NCI-H82 (cell line): Measurements from ENCODE around the gene EXOG.

Experiments
- DNase-seq: peaks from one replicate; lab custom pipeline; 2025; lab: John Stamatoyannopoulos, UW

Gene EXOG, protein sequence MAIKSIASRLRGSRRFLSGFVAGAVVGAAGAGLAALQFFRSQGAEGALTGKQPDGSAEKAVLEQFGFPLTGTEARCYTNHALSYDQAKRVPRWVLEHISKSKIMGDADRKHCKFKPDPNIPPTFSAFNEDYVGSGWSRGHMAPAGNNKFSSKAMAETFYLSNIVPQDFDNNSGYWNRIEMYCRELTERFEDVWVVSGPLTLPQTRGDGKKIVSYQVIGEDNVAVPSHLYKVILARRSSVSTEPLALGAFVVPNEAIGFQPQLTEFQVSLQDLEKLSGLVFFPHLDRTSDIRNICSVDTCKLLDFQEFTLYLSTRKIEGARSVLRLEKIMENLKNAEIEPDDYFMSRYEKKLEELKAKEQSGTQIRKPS

DNA sequence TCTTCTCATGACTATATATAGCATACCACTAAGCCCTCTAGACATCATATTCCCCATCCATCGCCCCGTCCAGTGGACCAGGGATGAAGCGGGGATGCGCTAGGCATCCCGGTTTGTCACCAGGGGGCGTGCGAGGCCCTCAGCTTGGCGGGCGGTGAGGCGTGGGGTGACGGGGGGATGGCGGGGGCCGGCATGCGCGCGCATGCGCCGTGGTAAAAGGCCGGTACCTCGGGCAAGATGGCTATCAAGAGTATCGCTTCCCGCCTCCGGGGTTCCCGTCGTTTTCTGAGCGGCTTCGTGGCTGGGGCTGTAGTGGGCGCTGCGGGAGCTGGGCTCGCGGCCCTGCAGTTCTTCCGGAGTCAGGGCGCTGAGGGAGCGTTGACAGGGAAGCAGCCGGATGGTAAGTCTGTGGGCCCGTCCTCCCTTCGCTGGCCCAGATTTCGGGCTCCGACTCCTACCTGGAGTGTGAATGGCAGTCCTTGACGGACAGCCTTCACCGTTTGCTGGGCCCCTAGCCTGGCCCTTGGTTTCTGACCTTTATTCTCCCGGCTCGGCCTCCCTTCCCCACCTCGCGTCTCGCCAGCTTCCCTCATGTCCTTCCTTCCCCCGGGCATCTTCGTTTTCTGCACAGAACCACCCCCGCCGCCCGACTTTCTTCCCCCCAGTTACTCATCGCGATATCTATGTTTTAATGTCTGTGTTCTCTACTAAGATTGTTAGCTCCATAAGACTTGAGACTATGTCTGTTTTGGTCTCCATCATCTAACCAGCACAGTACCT, at the start of gene EXOG:
Gene EXOG (plus strand): TSS at position 210 of the 780 bp plus-strand sequence. CDS start 28 bp downstream, at position 238.
- DNase-seq, result peak; percentile 95

GRCh38 chr3:38446812-38447211, 49.3 kb upstream of the EXOG start:
- no peak for DNase-seq

- DNase-seq, result no peak
Measured at GRCh38 chr3:38450853-38451252, 45.3 kb upstream of the EXOG start.

GRCh38 chr3:38453075-38453912, 42.8 kb upstream of the EXOG start, which contains the start of gene ACVR2B:
Gene ACVR2B (plus strand): TSS chr3:38453890. CDS start chr3:38454323, 433 bp downstream.
- peak; percentile 92 for DNase-seq

DNA sequence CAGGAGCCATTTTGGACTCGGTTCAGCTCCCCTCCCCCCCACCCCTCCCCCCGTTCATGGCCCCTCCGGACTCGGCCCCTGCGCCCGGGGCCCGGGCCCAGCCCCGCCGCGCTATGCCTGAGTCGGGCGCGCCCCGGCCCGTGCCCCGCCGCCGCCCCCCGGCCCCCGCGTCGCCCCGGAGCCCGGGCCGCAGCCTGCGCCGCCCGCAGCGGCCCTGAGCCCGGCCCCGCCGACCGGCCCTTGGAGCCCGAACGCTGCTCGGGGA, 42.3 kb upstream of the EXOG start:
- DNase-seq, result no peak

- peak; percentile 44 for DNase-seq
Measured at GRCh38 chr3:38454178-38454883, 41.8 kb upstream of the EXOG start.

GRCh38 chr3:38454884-38455638, 41.1 kb upstream of the EXOG start:
- DNase-seq, result peak; percentile 93

DNA sequence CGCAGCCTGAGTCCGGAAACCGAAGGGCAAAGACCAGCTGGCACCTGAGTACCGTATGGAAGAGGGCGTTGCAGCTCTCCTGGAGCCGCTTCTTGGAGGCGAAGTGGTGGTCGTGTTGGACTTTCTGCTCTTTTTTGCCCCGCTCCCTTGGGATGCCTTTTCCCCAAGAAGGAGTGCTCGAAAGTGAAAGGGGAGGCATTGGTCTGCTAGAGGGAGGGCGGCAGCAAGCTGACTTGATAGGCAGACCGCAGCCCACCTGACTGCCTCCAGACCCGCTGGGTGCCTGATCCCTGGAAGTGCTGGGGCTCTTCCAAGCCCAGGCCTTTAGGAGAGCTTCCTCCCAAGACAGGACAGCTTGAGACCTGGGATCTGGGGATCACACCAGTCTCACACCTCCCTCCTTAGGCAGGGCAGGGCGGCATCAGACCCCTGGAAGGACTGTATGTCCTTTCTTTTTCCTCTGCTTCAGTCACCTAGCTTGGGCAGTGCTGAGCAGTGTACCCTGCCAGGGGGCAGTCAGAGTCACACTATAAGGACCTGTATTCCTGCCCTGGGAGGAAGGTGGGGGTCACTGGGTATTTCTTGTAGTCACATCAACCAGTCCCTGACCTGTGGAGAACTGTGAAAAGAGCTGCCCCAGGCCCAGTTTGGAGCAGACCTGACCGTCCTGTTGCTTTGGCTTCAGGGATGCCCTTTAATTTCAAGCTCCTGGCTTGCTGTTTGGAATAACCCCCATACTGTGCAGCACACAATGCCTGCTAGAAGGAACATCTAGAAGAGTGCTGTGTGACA, 40.3 kb upstream of the EXOG start:
- no peak for DNase-seq

- no peak for DNase-seq
Measured at GRCh38 chr3:38457111-38458003, 38.8 kb upstream of the EXOG start.

DNA sequence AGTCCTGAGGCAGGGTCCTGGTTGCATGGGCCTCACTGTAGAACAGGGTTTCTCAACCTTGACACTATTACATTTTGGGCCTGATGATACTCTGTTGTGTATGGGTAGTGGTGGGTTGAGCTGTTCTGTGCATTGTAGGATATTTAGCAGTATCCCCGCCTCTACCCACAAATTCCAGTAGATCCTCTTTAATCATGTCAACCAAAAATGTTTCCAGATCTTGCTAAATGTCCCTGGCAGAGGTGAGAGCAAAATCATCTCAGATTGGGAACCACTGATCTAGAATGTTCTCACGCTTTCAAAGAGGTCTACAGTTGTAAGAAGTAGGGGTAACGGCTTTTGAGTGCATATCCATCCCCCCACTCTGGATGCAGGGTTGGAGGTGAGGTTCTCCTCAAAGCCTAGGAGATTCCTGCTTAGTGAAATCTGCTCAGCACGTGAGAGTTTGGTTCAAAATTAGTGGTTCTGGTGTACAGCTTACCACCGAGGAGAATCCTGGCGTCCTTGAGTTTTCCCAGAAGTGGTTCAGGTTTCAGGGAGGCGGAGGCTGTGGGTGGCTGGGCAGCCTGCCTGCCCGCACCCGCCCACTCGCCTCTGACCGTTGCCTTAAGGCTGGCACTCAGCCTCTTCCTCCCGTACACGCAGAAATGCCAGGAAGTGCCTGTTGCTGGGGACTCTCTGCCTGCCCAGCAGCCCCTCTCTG, 37.2 kb upstream of the EXOG start:
- no peak for DNase-seq

- DNase-seq, result no peak
Measured at GRCh38 chr3:38459499-38460048, 36.6 kb upstream of the EXOG start.

DNA sequence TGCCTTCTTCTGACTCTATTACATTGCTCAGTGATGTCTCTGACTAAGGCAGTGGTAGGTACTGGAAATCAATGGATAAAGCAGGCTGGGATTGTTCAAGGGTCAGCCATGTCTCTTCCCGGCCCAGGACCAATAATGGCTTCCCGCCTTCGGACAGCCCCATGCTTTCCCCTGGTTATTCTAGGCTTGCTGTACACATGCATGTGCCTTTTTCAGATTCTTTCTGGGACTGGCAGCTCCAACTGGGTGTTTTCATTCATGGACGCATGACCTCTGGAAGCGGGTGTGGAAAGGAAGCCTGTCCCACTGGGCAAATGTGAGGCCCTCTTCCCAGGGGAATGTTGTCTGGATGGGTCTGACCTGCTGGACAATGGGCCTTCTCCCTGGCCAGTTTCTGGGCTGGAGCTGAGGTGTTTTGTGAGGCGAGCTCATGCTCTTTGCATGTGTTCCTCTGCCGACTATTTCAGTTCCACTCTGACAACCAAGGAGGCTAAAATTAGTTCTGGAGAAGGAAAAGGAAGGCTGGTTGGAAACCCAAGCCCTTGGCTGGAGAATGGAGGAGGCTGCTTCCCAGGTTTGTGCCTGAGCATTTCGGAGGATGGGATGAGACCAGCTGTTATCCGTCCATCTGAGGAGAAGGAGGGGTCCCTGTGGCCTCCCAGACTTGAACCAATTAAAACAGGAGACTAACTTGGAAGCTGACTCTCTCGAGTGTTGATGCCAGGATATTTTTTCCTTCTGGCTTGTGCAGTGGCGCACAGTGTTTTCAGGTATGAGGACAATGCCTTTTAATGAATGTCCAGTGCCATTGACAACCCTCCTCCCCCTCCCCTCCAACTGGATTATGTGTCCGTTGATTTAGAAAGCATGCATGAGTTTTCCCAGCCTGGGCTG, 35.5 kb upstream of the EXOG start:
- DNase-seq, result no peak

DNA sequence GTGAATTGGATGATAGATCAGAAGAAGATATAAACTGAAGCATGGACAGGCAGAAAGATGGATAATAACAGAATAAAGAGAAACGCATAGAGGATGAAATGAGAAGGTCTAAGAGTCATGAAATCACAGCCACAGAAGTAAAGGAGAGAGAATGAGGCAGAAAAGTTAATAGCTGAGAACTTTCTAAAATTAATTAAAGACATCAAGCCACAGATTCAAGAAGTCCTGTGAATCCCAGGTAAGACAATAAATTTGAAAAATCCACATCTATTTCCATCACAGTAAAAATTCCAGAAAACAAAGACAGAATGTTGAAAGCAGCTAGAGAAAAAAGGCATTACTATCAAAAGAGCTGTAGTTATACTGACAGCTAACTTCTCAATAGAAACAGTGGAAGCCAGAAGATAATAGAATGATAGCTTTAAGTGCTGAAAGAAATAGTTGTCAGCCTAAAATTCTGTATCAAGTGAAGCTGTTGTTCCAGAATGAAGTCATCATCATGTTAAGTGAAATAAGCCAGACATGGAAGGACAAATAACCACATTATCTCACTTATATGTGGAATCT, 30.5 kb upstream of the EXOG start:
- no peak for DNase-seq

DNA sequence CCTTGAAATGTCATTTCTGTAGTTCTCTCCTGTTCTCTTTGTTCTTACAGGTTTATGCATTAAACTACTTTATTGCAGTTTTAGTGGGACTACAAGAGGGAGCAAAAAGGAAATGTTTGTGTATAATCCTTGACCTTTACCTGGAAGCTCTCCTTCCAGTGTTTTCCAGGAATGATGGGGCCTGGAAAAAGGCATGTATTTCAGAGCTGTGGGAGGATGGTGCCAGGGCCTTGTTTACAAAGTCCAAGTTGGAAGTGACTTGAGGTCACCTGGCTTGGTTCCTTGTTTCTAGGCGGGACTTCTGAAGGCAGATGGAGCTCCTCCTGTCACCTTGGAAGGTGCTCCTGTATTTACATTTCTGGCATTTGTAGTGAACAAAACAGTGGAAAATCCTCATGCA, 27.4 kb upstream of the EXOG start:
- no peak for DNase-seq

GRCh38 chr3:38469852-38470251, 26.3 kb upstream of the EXOG start:
- no peak for DNase-seq

GRCh38 chr3:38471260-38471857, 24.8 kb upstream of the EXOG start:
- DNase-seq, result no peak

GRCh38 chr3:38472342-38472741, 23.8 kb upstream of the EXOG start:
- no peak for DNase-seq
